ENCODE measurements around the gene CITED4. TPM values are rescaled to one million over a fixed set of nuclear protein-coding genes. Genes with fewer than 3 reads are reported as not detected.
A peak's percentile ranks its signal among the peaks of the same experiment; 100 is the strongest.

CITED4 gene
- total RNA-seq, 1 experiment from 2014 or later: 10.6 TPM

GRCh38 chr1:40849801-40850592 is 12.2 kb downstream of the CITED4 start:
- Histone ChIP-seq H3K36me3 (ENCODE audit: low read depth, low read length) (no peaks in the 10 kb centered on the region), H3K27ac (ENCODE audit: low read length) (no peak overlapping the region), H3K9me2 (replicated peaks; ENCODE audit: low read length) (no peaks in the 10 kb centered on the region), H3F3A (ENCODE audit: low read length, unreplicated experiment) (no peaks in the 10 kb centered on the region), H3K9me3 (ENCODE audit: low read length) (no peaks in the 10 kb centered on the region), H3K79me2 (ENCODE audit: low read length) (no peaks in the 10 kb centered on the region), H3K9ac (ENCODE audit: low read length) (no peak overlapping the region), H4K20me1 (ENCODE audit: low read length) (no peaks in the 10 kb centered on the region), H3K4me1 (ENCODE audit: insufficient read depth, low read length) (0 out of 2 replicates have a peak, but pooled peaks cover 10% of the 10 kb centered on the region), H3K27me3 (ENCODE audit: low read length) (no peaks in the 10 kb centered on the region), H3K4me3 (ENCODE audit: low read length) (no peak overlapping the region), H3K4me2 (ENCODE audit: low read length) (peak overlapping the region; percentile 19; the same call in 1 of the 2 replicates), H2AFZ (ENCODE audit: low read length) (peak overlapping the region; percentile 44)
- ChIA-PET CTCF (interaction anchor here (0.5 to 2.2 kb wide), 6 partner anchors 28 to 154 kb away, joined by 3 to 8 read pairs (median 4); no protein-coding TSS in a partner anchor), POLR2A (ENCODE audit: unreplicated experiment) (no interaction called here)
- DNase-seq (peak; percentile 78), ATAC-seq (peak; percentile 75)
- intact Hi-C loops (cut with micrococcal nuclease): loop anchor here (5.0 kb wide), 1 partner anchor 78 kb away; no protein-coding TSS in a partner anchor
- TF ChIP-seq EZH2 (IDR thresholded peaks at IDR 0.05; ENCODE audit: low read length, unreplicated experiment) (no peak), CTCF (conservative IDR thresholded peaks at IDR 0.05; ENCODE audit: low read depth, low read length) (peak; percentile 90), EZH2phosphoT487 (IDR thresholded peaks at IDR 0.05; ENCODE audit: borderline replicate concordance, low read length) (no peak)
- BruUV-seq (replicated peaks): no TSS peak

GRCh38 chr1:40848530-40849189 is 13.5 kb downstream of the CITED4 start:
- no peaks in the 10 kb centered on the region for H3K79me2 ChIP-seq (ENCODE audit: low read length)
- H3K9ac ChIP-seq (ENCODE audit: low read length): no peak overlapping the region
- ATAC-seq: peak; percentile 88
- no peaks in the 10 kb centered on the region for H3K36me3 ChIP-seq (ENCODE audit: low read depth, low read length)
- DNase-seq: peak; percentile 89
- H3K27me3 ChIP-seq (ENCODE audit: low read length): no peaks in the 10 kb centered on the region
- H3K9me3 ChIP-seq (ENCODE audit: low read length): no peaks in the 10 kb centered on the region
- no TSS peak for BruUV-seq (replicated peaks)
- no peaks in the 10 kb centered on the region for H3K9me2 ChIP-seq (replicated peaks; ENCODE audit: low read length)
- H2AFZ ChIP-seq (ENCODE audit: low read length): peak overlapping the region; percentile 64; the same call in 1 of the 2 replicates
- TF ChIP-seq EZH2 (IDR thresholded peaks at IDR 0.05; ENCODE audit: low read length, unreplicated experiment): no peak
- peak; percentile 96 for TF ChIP-seq CTCF (conservative IDR thresholded peaks at IDR 0.05; ENCODE audit: low read depth, low read length)
- TF ChIP-seq EZH2phosphoT487 (IDR thresholded peaks at IDR 0.05; ENCODE audit: borderline replicate concordance, low read length): no peak
- CTCF ChIA-PET: interaction anchor here (0.6 to 2.2 kb wide), 5 partner anchors 100 to 155 kb away, joined by 3 to 8 read pairs (median 5); no protein-coding TSS in a partner anchor
- 0 out of 2 replicates have a peak, but pooled peaks cover 9% of the 10 kb centered on the region for H3K4me1 ChIP-seq (ENCODE audit: insufficient read depth, low read length)
- no peak overlapping the region for H3K4me3 ChIP-seq (ENCODE audit: low read length)
- intact Hi-C loops (cut with micrococcal nuclease): loop anchor here (1.0 kb wide), 3 partner anchors 104 to 236 kb away; no protein-coding TSS in a partner anchor
- no peak overlapping the region for H3K27ac ChIP-seq (ENCODE audit: low read length)
- POLR2A ChIA-PET (ENCODE audit: unreplicated experiment): no interaction called here
- no peak overlapping the region for H3K4me2 ChIP-seq (ENCODE audit: low read length)
- H3F3A ChIP-seq (ENCODE audit: low read length, unreplicated experiment): no peaks in the 10 kb centered on the region
- H4K20me1 ChIP-seq (ENCODE audit: low read length): no peaks in the 10 kb centered on the region

Data from PC-3 (cell line).